HG03354 (cell line): Measurements from ENCODE around the gene UNC13B.
"Not testable (repeated sequence)": the region's sequence is repeated elsewhere in the genome, so short reads cannot be mapped to it uniquely, and the experiment has no call there.

Experiments
- ATAC-seq: cut with Tn5 transposase; IDR thresholded peaks from one replicate; pipeline ENCODE4 v1.9.1; 2021; ENCODE audit warnings: mild to moderate bottlenecking; ENCODE audit not compliant: unreplicated experiment, poor library complexity, severe bottlenecking

Gene UNC13B

GRCh38 chr9:35162605-35163315, 951 bp downstream of the UNC13B start:
- no peak for ATAC-seq

GRCh38 chr9:35163413-35163812, 1.6 kb downstream of the UNC13B start:
- ATAC-seq = no peak

GRCh38 chr9:35164711-35165110, 2.9 kb downstream of the UNC13B start:
- no peak for ATAC-seq

GRCh38 chr9:35167429-35167828, 5.6 kb downstream of the UNC13B start:
- not testable (repeated sequence) for ATAC-seq

- no peak for ATAC-seq
Observed at GRCh38 chr9:35168963-35169362, 7.2 kb downstream of the UNC13B start.

GRCh38 chr9:35172878-35173277, 11.1 kb downstream of the UNC13B start:
- no peak for ATAC-seq

GRCh38 chr9:35177520-35177919, 15.7 kb downstream of the UNC13B start:
- ATAC-seq = no peak

GRCh38 chr9:35179347-35180280, 17.8 kb downstream of the UNC13B start:
- no peak for ATAC-seq

- ATAC-seq = no peak
Observed at GRCh38 chr9:35180801-35181200, 19.0 kb downstream of the UNC13B start.

GRCh38 chr9:35182401-35182800, 20.6 kb downstream of the UNC13B start:
- ATAC-seq = not testable (repeated sequence)

- not testable (repeated sequence) for ATAC-seq
Observed at GRCh38 chr9:35182996-35183754, 21.4 kb downstream of the UNC13B start.

- ATAC-seq = not testable (repeated sequence)
Observed at GRCh38 chr9:35183755-35184480, 22.1 kb downstream of the UNC13B start.

- no peak for ATAC-seq
Observed at GRCh38 chr9:35186524-35186923, 24.7 kb downstream of the UNC13B start.

GRCh38 chr9:35190203-35190602, 28.4 kb downstream of the UNC13B start:
- ATAC-seq = no peak

GRCh38 chr9:35191105-35191504, 29.3 kb downstream of the UNC13B start:
- no peak for ATAC-seq

- ATAC-seq = no peak
Observed at GRCh38 chr9:35193762-35194161, 32.0 kb downstream of the UNC13B start.

- no peak for ATAC-seq
Observed at GRCh38 chr9:35195683-35196082, 33.9 kb downstream of the UNC13B start.

- no peak for ATAC-seq
Observed at GRCh38 chr9:35198191-35198590, 36.4 kb downstream of the UNC13B start.

- no peak for ATAC-seq
Observed at GRCh38 chr9:35203528-35203927, 41.7 kb downstream of the UNC13B start.

GRCh38 chr9:35205340-35205739, 43.5 kb downstream of the UNC13B start:
- ATAC-seq = no peak
